ENCODE data around the gene ANGPTL8. TPM values are rescaled to one million over a fixed set of nuclear protein-coding genes. Genes with fewer than 3 reads are reported as not detected.

The ANGPTL8 gene
- polyA plus RNA-seq, 2 of the 4 experiments (the other 2 are of a cell fraction), result 0.12 TPM; not detected in 1

- TF ChIP-seq HES2 (IDR thresholded peaks at IDR 0.05), result no peak
- TF ChIP-seq CHD4 (IDR thresholded peaks at IDR 0.05; ENCODE audit: borderline replicate concordance), result no peak
- TF ChIP-seq RNF2 (IDR thresholded peaks at IDR 0.05; ENCODE audit: borderline replicate concordance, low read depth), result no peak
- no peak for TF ChIP-seq JUN (IDR thresholded peaks at IDR 0.05)
- no peak for TF ChIP-seq PHF8 (IDR thresholded peaks at IDR 0.05; ENCODE audit: borderline replicate concordance, low read depth)
- no peak for TF ChIP-seq KDM5A (IDR thresholded peaks at IDR 0.05)
- ChIA-PET CTCF (no interaction called here), POLR2A (no interaction called here)
- FAIRE-seq (no peak), ATAC-seq (no peak), DNase-seq (ENCODE audit: low read depth in 1 of 2, low spot score in 1 of 2) (no peak)
- H3K4me3 ChIP-seq, result no peak overlapping the region
- no peaks in the 10 kb centered on the region for H3K4me1 ChIP-seq
- no peaks in the 10 kb centered on the region for H3K9me3 ChIP-seq
- WGBS (ENCODE audit: missing lambda C conversion rate), result 44% methylated on average over 1 of the region's 1 CpG
- H3K4me2 ChIP-seq, result no peak overlapping the region
- H3K27ac ChIP-seq, result no peak overlapping the region
These were observed 28.8 kb upstream of the ANGPTL8 start for GRCh38 chr19:11210656-11210928.

GRCh38 chr19:11214387-11214786 lies 25.0 kb upstream of the ANGPTL8 start:
- H3K4me2 ChIP-seq, result no peak overlapping the region
- H3K4me3 ChIP-seq, result no peak overlapping the region
- FAIRE-seq, result no peak
- no peak for TF ChIP-seq NPAS2 (CRISPR knock-in tag; IDR thresholded peaks at IDR 0.05; ENCODE audit: borderline replicate concordance)
- TF ChIP-seq BHLHE40 (IDR thresholded peaks at IDR 0.05; ENCODE audit: low read depth, low read length), result no peak
- no peak for TF ChIP-seq RNF2 (IDR thresholded peaks at IDR 0.05; ENCODE audit: borderline replicate concordance, low read depth)
- TF ChIP-seq CHD4 (IDR thresholded peaks at IDR 0.05; ENCODE audit: borderline replicate concordance), result no peak
- no peak for TF ChIP-seq GATA3 (IDR thresholded peaks at IDR 0.05; ENCODE audit: borderline replicate concordance)
- TF ChIP-seq HOXB13 (CRISPR knock-in tag; IDR thresholded peaks at IDR 0.05; ENCODE audit: low read depth), result no peak
- TF ChIP-seq RFX5 (IDR thresholded peaks at IDR 0.05), result no peak
- no peak for TF ChIP-seq HDAC2 (IDR thresholded peaks at IDR 0.05)
- no peak for TF ChIP-seq SREBF2 (IDR thresholded peaks at IDR 0.05)
- no peak for TF ChIP-seq RCOR1 (IDR thresholded peaks at IDR 0.05; ENCODE audit: low read depth, low read length)
- TF ChIP-seq POLR2A (IDR thresholded peaks at IDR 0.05; ENCODE audit: low read length), result no peak
- whole genome bisulfite sequencing (ENCODE audit: missing lambda C conversion rate), result 79% methylated on average over 6 of the region's 6 CpGs
- ChIA-PET CTCF (no interaction called here), POLR2A (no interaction called here)
- ATAC-seq, result no peak; a peak in 1 of 6 replicates
- H3K9me3 ChIP-seq, result no peaks in the 10 kb centered on the region
- H3K27ac ChIP-seq, result no peak overlapping the region
- DNase-seq (ENCODE audit: low read depth in 1 of 2, low spot score in 1 of 2), result no peak
- H3K4me1 ChIP-seq, result no peaks in the 10 kb centered on the region

- H3K4me3 ChIP-seq, result no peak overlapping the region
- ATAC-seq (no peak), FAIRE-seq (no peak), DNase-seq (ENCODE audit: low read depth in 1 of 2, low spot score in 1 of 2) (no peak)
- ChIA-PET CTCF (no interaction called here), POLR2A (no interaction called here)
- WGBS (ENCODE audit: missing lambda C conversion rate), result 97% methylated on average over 3 of the region's 3 CpGs
- no peaks in the 10 kb centered on the region for H3K4me1 ChIP-seq
- no peak for TF ChIP-seq ATOH8 (CRISPR knock-in tag; IDR thresholded peaks at IDR 0.05; ENCODE audit: low read depth)
- H3K9me3 ChIP-seq, result 0 out of 3 replicates have a peak, but pooled peaks cover 4% of the 10 kb centered on the region
- no peak overlapping the region for H3K4me2 ChIP-seq
- H3K27ac ChIP-seq, result no peak overlapping the region
These were observed 18.3 kb upstream of the ANGPTL8 start for GRCh38 chr19:11221082-11221598.

GRCh38 chr19:11223200-11223599 lies 16.2 kb upstream of the ANGPTL8 start:
- no peaks in the 10 kb centered on the region for H3K4me1 ChIP-seq
- H3K9me3 ChIP-seq, result 0 out of 3 replicates have a peak, but pooled peaks cover 4% of the 10 kb centered on the region
- FAIRE-seq, result no peak
- CTCF ChIA-PET, result interaction anchor here (1.2 to 1.9 kb wide), 3 partner anchors 16 to 21 kb away, joined by 3 to 5 read pairs (median 3); no protein-coding TSS in a partner anchor
- no peak overlapping the region for H3K4me3 ChIP-seq
- DNase-seq (ENCODE audit: low read depth in 1 of 2, low spot score in 1 of 2), result peak in 1 of 2 experiments; percentile 31
- 86% methylated on average over 3 of the region's 3 CpGs for WGBS (ENCODE audit: missing lambda C conversion rate)
- no peak overlapping the region for H3K27ac ChIP-seq
- TF ChIP-seq ELK1 (IDR thresholded peaks at IDR 0.05; ENCODE audit: low read depth, low read length) (no peak), USF2 (IDR thresholded peaks at IDR 0.05) (no peak), KDM1A (IDR thresholded peaks at IDR 0.05; ENCODE audit: low read depth) (no peak), RARB (CRISPR knock-in tag; IDR thresholded peaks at IDR 0.05) (no peak), HEYL (CRISPR knock-in tag; IDR thresholded peaks at IDR 0.05) (no peak), RCOR1 (IDR thresholded peaks at IDR 0.05; ENCODE audit: low read depth, low read length) (no peak), HOXB13 (CRISPR knock-in tag; IDR thresholded peaks at IDR 0.05; ENCODE audit: low read depth) (no peak), CHD2 (IDR thresholded peaks at IDR 0.05; ENCODE audit: low read length, partially characterized antibody) (no peak), NR3C1 (IDR thresholded peaks at IDR 0.05) (no peak)
- POLR2A ChIA-PET, result no interaction called here
- H3K4me2 ChIP-seq, result no peak overlapping the region
- peak in 1 of 2 experiments; percentile 31; a peak in 2 of 6 replicates for ATAC-seq

All from A549 (cell line).